ENCODE data around the gene NCKAP5. TPM values are rescaled to one million over a fixed set of nuclear protein-coding genes. Genes with fewer than 3 reads are reported as not detected.

Gene NCKAP5
- total and polyA plus RNA-seq, 2 of the 8 experiments (the other 6 are each of a cell fraction or from before 2014, with no cell fraction given) = 0.27 to 0.86 TPM

GRCh38 chr2:133492719-133493380, 75.4 kb downstream of the NCKAP5 start:
- no peak overlapping the region for H2AFZ ChIP-seq (ENCODE audit: low read length)
- H3K18ac ChIP-seq (ENCODE audit: extremely low read depth, low read length) = no peak overlapping the region
- FAIRE-seq (no peak), DNase-seq (ENCODE audit: low read depth in 1 of 2, low spot score in 2 of 2) (no peak)
- H3K4ac ChIP-seq (replicated peaks; ENCODE audit: insufficient read length, low read depth, low read length) = no peak overlapping the region
- no peak overlapping the region for H3K4me2 ChIP-seq (ENCODE audit: insufficient read depth in 1 of 2, low read depth in 2 of 2, low read length in 2 of 2)
- no peak overlapping the region for H3K14ac ChIP-seq (ENCODE audit: insufficient read length)
- H3K4me1 ChIP-seq (replicated peaks in 1 of 4; ENCODE audit: control insufficient read depth in 3 of 4, insufficient read depth in 4 of 4, low read length in 3 of 4) = peaks cover 0 to 6% (median 0%) of the 10 kb centered on the region in 4 experiments; a peak in 3 of 7 replicates
- H4K20me1 ChIP-seq (replicated peaks in 1 of 2; ENCODE audit: control insufficient read depth in 1 of 2, insufficient read depth in 2 of 2, low read length in 2 of 2) = no peaks in the 10 kb centered on the region
- no peak overlapping the region for H2BK15ac ChIP-seq (ENCODE audit: low read length)
- no peak overlapping the region for H2BK12ac ChIP-seq (ENCODE audit: low read depth, low read length)
- ChIA-PET CTCF (ENCODE audit: partially characterized antibody) (no interaction called here), POLR2A (ENCODE audit: partially characterized antibody) (no interaction called here)
- H2AK5ac ChIP-seq (ENCODE audit: low read depth, low read length) = no peak overlapping the region
- H3K27me3 ChIP-seq (replicated peaks in 1 of 4; ENCODE audit: control insufficient read depth in 3 of 4, extremely low read depth in 1 of 4, insufficient read depth in 3 of 4, low read length in 3 of 4) = no peaks in the 10 kb centered on the region
- no peak overlapping the region for H2BK20ac ChIP-seq (ENCODE audit: low read length)
- H3K4me3 ChIP-seq (ENCODE audit: extremely low read depth in 1 of 4, insufficient read depth in 2 of 4, low read depth in 3 of 4, low read length in 4 of 4) = no peak overlapping the region
- H4K8ac ChIP-seq (ENCODE audit: extremely low read depth, insufficient read depth, low read length) = no peak overlapping the region
- H3K79me1 ChIP-seq (ENCODE audit: low read depth, low read length) = no peaks in the 10 kb centered on the region
- H4K91ac ChIP-seq (replicated peaks; ENCODE audit: insufficient read length, low read length) = no peak overlapping the region
- H3K56ac ChIP-seq (replicated peaks; ENCODE audit: insufficient read length, low read depth, low read length) = no peak overlapping the region
- H3K27ac ChIP-seq (ENCODE audit: low read depth, low read length) = no peak overlapping the region
- no peak overlapping the region for H4K5ac ChIP-seq (ENCODE audit: insufficient read length, low read depth, low read length)
- H3K36me3 ChIP-seq (ENCODE audit: control insufficient read depth in 2 of 4, insufficient read depth in 4 of 4, low read length in 3 of 4) = no peaks in the 10 kb centered on the region
- no peak overlapping the region for H3K23ac ChIP-seq (ENCODE audit: insufficient read length)
- H3K23me2 ChIP-seq (ENCODE audit: low read depth, low read length) = no peaks in the 10 kb centered on the region
- WGBS, 2 experiments (ENCODE audit: extremely low coverage in 1 of 2, insufficient coverage in 1 of 2, insufficient read length in 1 of 2, insufficient replicate concordance in 2 of 2, low coverage in 1 of 2, low lambda C conversion rate in 2 of 2, missing lambda C conversion rate in 1 of 2) = 91% methylated on average over 2 of the region's 2 CpGs; no CpG with 5 or more reads in 1 of the 2 experiments
- H3K9me3 ChIP-seq (ENCODE audit: insufficient read depth in 2 of 2, low read depth in 1 of 2, low read length in 1 of 2) = no peaks in the 10 kb centered on the region
- no peak overlapping the region for H2BK120ac ChIP-seq (replicated peaks; ENCODE audit: low read depth, low read length)
- no peaks in the 10 kb centered on the region for H3K79me2 ChIP-seq (ENCODE audit: control insufficient read depth in 1 of 2, insufficient read depth in 2 of 2, low read length in 2 of 2)
- H3K9ac ChIP-seq (replicated peaks in 1 of 4; ENCODE audit: extremely low read depth in 1 of 4, low read depth in 3 of 4, low read length in 3 of 4) = no peak overlapping the region
- no peak overlapping the region for H2BK5ac ChIP-seq (ENCODE audit: low read depth, low read length)
- TF ChIP-seq SP2 (IDR thresholded peaks at IDR 0.05; ENCODE audit: low read length) = no peak
- TF ChIP-seq ZNF274 (IDR thresholded peaks at IDR 0.05; ENCODE audit: borderline replicate concordance, extremely low read depth, low read length) = no peak
- TF ChIP-seq SIN3A (conservative IDR thresholded peaks at IDR 0.05 in 1 of 2, IDR thresholded peaks at IDR 0.05 in 1 of 2; ENCODE audit: low read depth in 1 of 2, low read length in 2 of 2) = no peak
- no peak for TF ChIP-seq HDAC2 (IDR thresholded peaks at IDR 0.05; ENCODE audit: borderline replicate concordance in 1 of 2, low read depth in 2 of 2, low read length in 2 of 2)
- no peak for TF ChIP-seq POLR2A (IDR thresholded peaks at IDR 0.05; ENCODE audit: control extremely low read depth in 1 of 2, low read depth in 2 of 2, low read length in 2 of 2)
- TF ChIP-seq CTBP2 (IDR thresholded peaks at IDR 0.05; ENCODE audit: borderline replicate concordance, insufficient read depth, insufficient read length, low read length) = no peak
- TF ChIP-seq E2F6 (IDR thresholded peaks at IDR 0.05) = no peak
- TF ChIP-seq RXRA (IDR thresholded peaks at IDR 0.05; ENCODE audit: insufficient read depth, low read depth, low read length) = no peak
- TF ChIP-seq RNF2 (IDR thresholded peaks at IDR 0.05; ENCODE audit: borderline replicate concordance, low read depth, low read length, missing control alignments, poor library complexity, severe bottlenecking) = no peak
- no peak for TF ChIP-seq KDM4A (IDR thresholded peaks at IDR 0.05; ENCODE audit: low read depth, low read length, severe bottlenecking)
- TF ChIP-seq BCL11A (IDR thresholded peaks at IDR 0.05; ENCODE audit: low read depth in 2 of 2, low read length in 2 of 2) = no peak
- TF ChIP-seq TAF1 (IDR thresholded peaks at IDR 0.05; ENCODE audit: low read depth, low read length) = no peak
